ENCODE results near the gene DHX16.

GRCh38 chr6:30690403-30691207, 17.8 kb upstream of the DHX16 start, which contains the start of gene NRM:
- TF ChIP-seq CTCF (IDR thresholded peaks at IDR 0.05) = no peak
- TF ChIP-seq EZH2 (IDR thresholded peaks at IDR 0.05) = no peak
- TF ChIP-seq EZH2phosphoT487 (IDR thresholded peaks at IDR 0.05) = no peak

Measured in neural progenitor cell (in vitro differentiated cells).